DOHH2 (cell line): ENCODE results near the gene RHOG.

Experiments used
- H3F3A ChIP-seq: fragments of 200-600 bp; sonication (generic), shearing (Covaris generic); 2 replicates; pipeline ENCODE4 v1.6.0; 2016; ENCODE audit warnings: antibody characterized with exemption, mild to moderate bottlenecking; ENCODE audit not compliant: control insufficient read depth, insufficient read depth
- H3K27ac ChIP-seq: fragments of 200-600 bp; sonication (generic); 2 replicates; pipeline ENCODE4 v1.5.1; 2014; ENCODE audit warnings: low read depth, mild to moderate bottlenecking, low read length, moderate library complexity
- H3K27me3 ChIP-seq: fragments of 200-600 bp; sonication (generic); 2 replicates; pipeline ENCODE4 v1.6.1; 2014; ENCODE audit warnings: mild to moderate bottlenecking, low read length, mixed read lengths; ENCODE audit not compliant: control insufficient read depth
- H3K36me3 ChIP-seq: fragments of 200-600 bp; sonication (generic); 2 replicates; pipeline ENCODE4 v1.6.1; 2014; ENCODE audit warnings: mild to moderate bottlenecking, low read length, moderate library complexity, mixed read lengths; ENCODE audit not compliant: control insufficient read depth
- H3K4me1 ChIP-seq: fragments of 200-600 bp; sonication (generic); 2 replicates; pipeline ENCODE4 v1.6.1; 2014; ENCODE audit warnings: mild to moderate bottlenecking, low read length, mixed read lengths; ENCODE audit not compliant: control insufficient read depth
- H3K4me2 ChIP-seq: fragments of 200-600 bp; sonication (generic); 2 replicates; pipeline ENCODE4 v1.6.0; 2014; ENCODE audit warnings: mild to moderate bottlenecking, low read length, moderate library complexity
- H3K4me3 ChIP-seq: fragments of 200-600 bp; sonication (generic); 2 replicates; pipeline ENCODE4 v1.5.1; 2014; ENCODE audit warnings: mild to moderate bottlenecking, low read length, mixed read lengths
- H3K79me2 ChIP-seq: fragments of 200-600 bp; sonication (generic); 2 replicates; pipeline ENCODE4 v1.6.1; 2014; ENCODE audit warnings: mild to moderate bottlenecking, low read length, mixed read lengths; ENCODE audit not compliant: control insufficient read depth
- H3K9me2 ChIP-seq: fragments of 200-600 bp; sonication (generic); replicated peaks from 2 replicates; pipeline ENCODE4 v1.6.1; 2014; ENCODE audit warnings: mild to moderate bottlenecking, low read length, mixed read lengths; ENCODE audit not compliant: control insufficient read depth
- H3K9me3 ChIP-seq: fragments of 200-600 bp; sonication (generic); 2 replicates; pipeline ENCODE4 v1.6.1; 2014; ENCODE audit warnings: antibody characterized with exemption, low read length, mixed read lengths; ENCODE audit not compliant: control insufficient read depth, insufficient read depth
- H4K20me1 ChIP-seq: fragments of 200-600 bp; sonication (generic); 2 replicates; pipeline ENCODE4 v1.6.0; 2014; ENCODE audit warnings: low read depth, mild to moderate bottlenecking, antibody characterized with exemption, low read length, moderate library complexity; ENCODE audit not compliant: control insufficient read depth, insufficient read depth
- CTCF ChIP-seq: fragments of 200-600 bp; sonication (generic); IDR thresholded peaks from one replicate; pipeline ENCODE4 v1.5.1; 2014; ENCODE audit warnings: antibody characterized with exemption, mild to moderate bottlenecking, low read depth, low read length; ENCODE audit not compliant: poor library complexity, severe bottlenecking
- EZH2phosphoT487 ChIP-seq: fragments of 200-600 bp; sonication (generic); IDR thresholded peaks from 2 replicates; pipeline ENCODE4 v1.6.1; 2017; ENCODE audit warnings: borderline replicate concordance, mild to moderate bottlenecking, antibody characterized with exemption, low read length, moderate library complexity, mixed read lengths

The RHOG gene

DNA sequence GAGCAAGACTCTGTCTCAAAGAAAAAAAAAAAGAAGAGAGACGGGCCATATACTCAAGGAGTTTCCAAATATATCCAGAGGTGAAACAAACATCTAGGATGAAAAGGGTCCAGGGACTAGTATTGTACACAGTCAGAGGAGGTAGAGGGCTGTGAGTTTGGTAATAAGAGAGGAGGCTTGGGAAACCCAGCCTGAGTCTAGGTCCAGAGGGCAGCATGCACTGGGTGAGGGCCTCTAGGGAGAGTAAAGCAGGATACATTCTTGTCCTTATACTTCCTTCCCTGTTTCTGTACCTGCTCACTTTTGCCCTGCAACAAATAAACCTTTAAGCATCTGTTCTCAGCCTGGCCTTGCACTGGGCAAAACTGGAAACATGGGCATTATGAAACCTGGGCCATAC is 46.2 kb upstream of the RHOG start:
- H3K4me2 ChIP-seq, result no peak overlapping the region

GRCh38 chr11:3885855-3886254 is 45.1 kb upstream of the RHOG start:
- Histone ChIP-seq H3K36me3 (no peaks in the 10 kb centered on the region), H3K27me3 (0 out of 2 replicates have a peak, but pooled peaks cover 2% of the 10 kb centered on the region), H3K9me2 (no peaks in the 10 kb centered on the region), H3K4me3 (no peak overlapping the region), H3K9me3 (no peaks in the 10 kb centered on the region), H3K79me2 (peaks cover 30% of the 10 kb centered on the region), H3F3A (peaks cover 3% of the 10 kb centered on the region; the same call in 1 of the 2 replicates), H3K4me2 (no peak overlapping the region), H4K20me1 (0 out of 2 replicates have a peak, but pooled peaks cover 3% of the 10 kb centered on the region), H3K4me1 (peaks cover 43% of the 10 kb centered on the region), H3K27ac (no peak overlapping the region)
- TF ChIP-seq CTCF, result no peak
- no peak for TF ChIP-seq EZH2phosphoT487

More for the DNA sequence above, 46.2 kb upstream of the RHOG start:
- H3K36me3 ChIP-seq, result no peaks in the 10 kb centered on the region
- no peaks in the 10 kb centered on the region for H3K9me2 ChIP-seq
- TF ChIP-seq CTCF, result no peak
- no peak for TF ChIP-seq EZH2phosphoT487
- H3K4me1 ChIP-seq, result peaks cover 44% of the 10 kb centered on the region
- no peaks in the 10 kb centered on the region for H3K9me3 ChIP-seq
- 0 out of 2 replicates have a peak, but pooled peaks cover 2% of the 10 kb centered on the region for H3K27me3 ChIP-seq
- 0 out of 2 replicates have a peak, but pooled peaks cover 3% of the 10 kb centered on the region for H4K20me1 ChIP-seq
- no peak overlapping the region for H3K27ac ChIP-seq
- H3K4me3 ChIP-seq, result no peak overlapping the region
- H3F3A ChIP-seq, result peaks cover 7% of the 10 kb centered on the region
- peaks cover 30% of the 10 kb centered on the region for H3K79me2 ChIP-seq

- peaks cover 49% of the 10 kb centered on the region for H3K4me1 ChIP-seq
- H3K9me2 ChIP-seq, result no peaks in the 10 kb centered on the region
- H3K9me3 ChIP-seq, result no peaks in the 10 kb centered on the region
- no peak for TF ChIP-seq CTCF
- TF ChIP-seq EZH2phosphoT487, result no peak
- no peak overlapping the region for H3K4me2 ChIP-seq
- H3K36me3 ChIP-seq, result no peaks in the 10 kb centered on the region
- H3K4me3 ChIP-seq, result no peak overlapping the region
- H3K27me3 ChIP-seq, result no peaks in the 10 kb centered on the region
- no peak overlapping the region for H3K27ac ChIP-seq
- H3K79me2 ChIP-seq, result peaks cover 45% of the 10 kb centered on the region
- 0 out of 2 replicates have a peak, but pooled peaks cover 7% of the 10 kb centered on the region for H4K20me1 ChIP-seq
- peaks cover 8% of the 10 kb centered on the region; the same call in 1 of the 2 replicates for H3F3A ChIP-seq
Observed at GRCh38 chr11:3882655-3883054, 41.9 kb upstream of the RHOG start.
